ENCODE measurements around the gene SPHK2. TPM values are rescaled to one million over a fixed set of nuclear protein-coding genes. Genes with fewer than 3 reads are reported as not detected.

Gene SPHK2
- total RNA-seq, 1 experiment from 2014 or later: 19.9 TPM

DNA sequence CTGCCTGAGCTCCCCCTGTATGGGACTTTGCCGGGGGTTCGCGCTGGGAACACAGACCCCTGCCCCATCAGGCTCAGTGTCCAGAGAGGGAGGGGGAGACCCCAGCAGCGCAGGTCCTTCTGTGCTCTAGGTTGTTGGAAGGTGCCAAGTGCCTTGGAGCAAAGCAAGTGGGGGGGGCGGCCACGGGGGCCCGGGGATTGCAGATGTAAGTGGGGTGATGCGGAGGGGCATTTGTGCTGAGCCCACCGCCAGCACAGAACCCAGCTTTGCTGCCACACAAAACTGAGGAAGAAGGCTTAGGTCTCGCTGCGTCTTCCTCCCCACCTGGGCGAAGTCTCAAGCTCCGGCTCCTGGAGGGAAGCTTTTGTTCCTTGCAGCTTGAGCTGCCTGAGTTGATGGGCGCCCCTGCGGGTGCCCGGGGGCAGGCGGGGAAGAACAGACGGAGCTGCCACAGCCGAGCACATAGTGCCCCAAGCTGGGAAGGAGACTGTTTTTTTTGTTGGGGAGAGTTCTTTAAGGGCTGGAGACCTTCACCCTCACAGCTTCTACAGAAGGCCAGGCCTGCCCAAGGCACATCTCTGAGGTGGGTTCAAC, 55.0 kb downstream of the SPHK2 start:
- DNase-seq (ENCODE audit: low read depth, low spot score): no peak
- Histone ChIP-seq H2AFZ (ENCODE audit: low read depth, low read length, poor library complexity, severe bottlenecking) (no peak overlapping the region), H3K4me1 (ENCODE audit: control insufficient read depth in 1 of 2, insufficient read depth in 2 of 2, low read length in 2 of 2) (peaks cover 13 to 25% of the 10 kb centered on the region in 2 experiments), H3K4me2 (ENCODE audit: low read length) (no peak overlapping the region), H3K27ac (ENCODE audit: low read depth, low read length) (no peak overlapping the region), H3K9ac (ENCODE audit: low read length) (no peak overlapping the region), H3K9me2 (ENCODE audit: insufficient read depth) (no peaks in the 10 kb centered on the region), H3K79me2 (ENCODE audit: insufficient read depth, low read length) (no peaks in the 10 kb centered on the region), H3K27me3 (ENCODE audit: insufficient read depth, low read length) (no peaks in the 10 kb centered on the region), H3K9me3 (ENCODE audit: control insufficient read depth in 1 of 2, insufficient read depth in 1 of 2, low read depth in 1 of 2, low read length in 2 of 2) (no peaks in the 10 kb centered on the region), H4K20me1 (ENCODE audit: insufficient read depth) (no peaks in the 10 kb centered on the region), H3K36me3 (ENCODE audit: control insufficient read depth in 1 of 2, insufficient read depth in 2 of 2, low read length in 2 of 2) (no peaks in the 10 kb centered on the region), H3K4me3 (replicated peaks in 1 of 2; ENCODE audit: low read depth in 1 of 2, low read length in 2 of 2) (no peak overlapping the region)
- ChIA-PET RAD21 (ENCODE audit: low non-redundant PET in 1 of 2, low total read pairs in 2 of 2, uncharacterized antibody in 2 of 2, unreplicated experiment in 2 of 2) (no interaction called here), CTCF (interaction anchor here (2.0 to 3.1 kb wide), 4 partner anchors 10 to 64 kb away, joined by 4 to 16 read pairs (median 10); partner anchors contain the start of gene FUT2), POLR2A (interaction anchor here (0.6 to 2.0 kb wide), 2 partner anchors 8 to 29 kb away, joined by 5 read pairs; partner anchors contain the start of gene CA11)
- intact Hi-C loops (cut with micrococcal nuclease): loop anchor here (1.0 to 2.0 kb wide), 2 partner anchors 40 to 64 kb away; no protein-coding TSS in a partner anchor
- ATAC-seq: no peak
- TF ChIP-seq, protein P1, sequence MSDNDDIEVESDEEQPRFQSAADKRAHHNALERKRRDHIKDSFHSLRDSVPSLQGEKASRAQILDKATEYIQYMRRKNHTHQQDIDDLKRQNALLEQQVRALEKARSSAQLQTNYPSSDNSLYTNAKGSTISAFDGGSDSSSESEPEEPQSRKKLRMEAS (IDR thresholded peaks at IDR 0.05): no peak
- no peak for TF ChIP-seq JUND (IDR thresholded peaks at IDR 0.05)
- TF ChIP-seq POLR2AphosphoS5 (IDR thresholded peaks at IDR 0.05; ENCODE audit: low read depth, low read length): no peak
- TF ChIP-seq, protein P2, sequence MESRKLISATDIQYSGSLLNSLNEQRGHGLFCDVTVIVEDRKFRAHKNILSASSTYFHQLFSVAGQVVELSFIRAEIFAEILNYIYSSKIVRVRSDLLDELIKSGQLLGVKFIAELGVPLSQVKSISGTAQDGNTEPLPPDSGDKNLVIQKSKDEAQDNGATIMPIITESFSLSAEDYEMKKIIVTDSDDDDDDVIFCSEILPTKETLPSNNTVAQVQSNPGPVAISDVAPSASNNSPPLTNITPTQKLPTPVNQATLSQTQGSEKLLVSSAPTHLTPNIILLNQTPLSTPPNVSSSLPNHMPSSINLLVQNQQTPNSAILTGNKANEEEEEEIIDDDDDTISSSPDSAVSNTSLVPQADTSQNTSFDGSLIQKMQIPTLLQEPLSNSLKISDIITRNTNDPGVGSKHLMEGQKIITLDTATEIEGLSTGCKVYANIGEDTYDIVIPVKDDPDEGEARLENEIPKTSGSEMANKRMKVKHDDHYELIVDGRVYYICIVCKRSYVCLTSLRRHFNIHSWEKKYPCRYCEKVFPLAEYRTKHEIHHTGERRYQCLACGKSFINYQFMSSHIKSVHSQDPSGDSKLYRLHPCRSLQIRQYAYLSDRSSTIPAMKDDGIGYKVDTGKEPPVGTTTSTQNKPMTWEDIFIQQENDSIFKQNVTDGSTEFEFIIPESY (IDR thresholded peaks at IDR 0.05; ENCODE audit: extremely low read depth, insufficient replicate concordance, low read length): no peak
- TF ChIP-seq YY1 (IDR thresholded peaks at IDR 0.05; ENCODE audit: extremely low read depth, insufficient replicate concordance, low read depth, low read length): no peak
- no TSS peak for BruUV-seq (replicated peaks)
